Pancreas (tissue), 10 donors: Measurements from ENCODE around the gene RAG1. TPM values are rescaled to one million over a fixed set of nuclear protein-coding genes. Genes with fewer than 3 reads are reported as not detected.

Experiments
- ATAC-seq, 4 donors: fragments of 200-7000 bp; cut with Tn5 transposase; one replicate each; pipeline versions ENCODE4 v1.8.0 to v1.9.1; 2020; ENCODE audit warnings: mild to moderate bottlenecking in 4 of 4, moderate library complexity in 4 of 4
- DNase-seq, 6 donors: peaks; one replicate each; pipeline ENCODE4 v3.0.0-alpha.2; 2020
- FAIRE-seq: peaks from 2 replicates; lab custom pipeline; 2012; peaks lifted over from hg19 to GRCh38; lab: Jason Lieb, UNC
- H3K27ac ChIP-seq, 4 donors: fragments of 200-600 bp; sonication (generic); 1 replicate in 3 of 4; 2 replicates in 1 of 4; pipeline versions ENCODE4 v1.5.0 to v1.8.0; 2020
- H3K27me3 ChIP-seq, 4 donors: fragments of 200-600 bp; one replicate each; pipeline ENCODE4 v1.8.0; 2021
- H3K36me3 ChIP-seq, 3 donors: fragments of 200-600 bp; sonication (generic) in 1 of 3; one replicate each; pipeline versions ENCODE4 v1.5.0 to v1.8.0; 2020 to 2021
- H3K4me1 ChIP-seq, 3 donors: fragments of 200-600 bp; one replicate each; pipeline ENCODE4 v1.8.0; 2021
- H3K4me3 ChIP-seq, 4 donors: fragments of 200-600 bp; sonication (generic) in 2 of 4; one replicate each; pipeline versions ENCODE4 v1.5.0 to v1.8.0; 2020 to 2021
- H3K9me3 ChIP-seq, 4 donors: fragments of 200-600 bp; one replicate each; pipeline ENCODE4 v1.8.0; 2021
- WGBS, 2 donors: extraction: QIAGEN DNeasy Blood & Tissue Kit; methylation state at CpG; one replicate each; pipeline ENCODE4 v1.1.7; 2013; 5-methylcytosine and 5-hydroxymethylcytosine counted together
- intact Hi-C, 3 donors: fragments of 100-400 bp; cut with DNase I; formaldehyde crosslinking; loops; one replicate each; pipeline versions ENCODE4 v1.11.1 to v1.14.2; 2022
- polyA plus RNA-seq, 2 donors: library from polyadenylated mRNA; stranded (reverse); fragments of 200-250 nt; gene quantifications; one replicate each; pipeline ENCODE4 v1.2.3, GENCODE V29; 2013
- total RNA-seq, 6 donors: library from RNA; stranded (reverse); fragmentation: NEBNext Ultra II Directional in 4 of 6; extraction: Animal tissue kit (Norgen Biotek cat#: 25700) in 4 of 6; gene quantifications; one replicate each; pipeline versions ENCODE4 v1.2.1 to v1.2.4, GENCODE V29; 2021 to 2023
- TF ChIP-seq, protein P1 (sequence below), 4 donors: fragments of 200-600 bp; sonication (generic) in 3 of 4; IDR thresholded peaks; one replicate each; pipeline versions ENCODE4 v1.5.0 to v1.8.0; 2021; ENCODE audit warnings: antibody characterized with exemption in 4 of 4
- donor health status: healthy with polysubstance abuse.
- donor health status: DM: no; HTN: no; CAD: no; lungs with moderate emphysema.
- donor health status: DM: no; HTN: no; CAD: no.
- donor health status: control.
- donor health status: control.
- donor health status: Bipolar disorder and iron deficiency.
- donor health status: DM: yes; HTN: yes; CAD: no.
- donor health status: DM: no; HTN: no; CAD: no.
- donor health status: DM: no; HTN: no; CAD: no.
- donor health status: DM: yes; HTN: yes; CAD: no.

Gene RAG1
- total and polyA plus RNA-seq, 8 donors, result 0.13 to 0.81 (median 0.51) TPM

DNA sequence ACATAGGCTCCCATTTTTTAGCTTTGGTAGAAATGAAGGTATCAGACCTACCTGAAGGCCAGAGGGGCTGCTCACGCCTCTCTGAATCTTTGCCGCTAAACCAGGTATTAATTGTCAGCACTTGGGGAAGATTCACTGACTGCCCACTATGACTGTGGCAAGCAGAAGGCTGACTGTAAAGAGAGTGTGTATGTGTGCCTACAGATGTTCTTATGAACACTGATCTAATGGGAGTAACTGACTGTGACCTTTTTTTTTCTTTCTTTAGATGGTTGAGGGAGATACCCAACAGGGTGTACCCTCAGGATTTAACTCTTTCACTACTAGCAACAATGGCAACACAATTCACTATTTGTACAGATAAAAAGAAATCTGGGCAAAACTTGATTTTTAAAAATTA is 30.2 kb downstream of the RAG1 start, which contains the start of gene RAG2:
TSS of gene RAG2 (minus strand) at position 186 of the 400 bp plus-strand sequence. CDS start 4,068 bp downstream, outside the sequence.
- ATAC-seq (no peak), DNase-seq (no peak), FAIRE-seq (no peak)
- H3K4me1 ChIP-seq, result peaks cover 0 to 9% (median 7%) of the 10 kb centered on the region in 3 donors
- H3K4me3 ChIP-seq, result no peak within 1 kb of the TSS
- intact Hi-C loops, result no loop called here
- H3K36me3 ChIP-seq, result no peaks in the 10 kb centered on the region
- no peak within 1 kb of the TSS for H3K27ac ChIP-seq
- no peaks in the 10 kb centered on the region for H3K9me3 ChIP-seq
- TF ChIP-seq, protein P1, sequence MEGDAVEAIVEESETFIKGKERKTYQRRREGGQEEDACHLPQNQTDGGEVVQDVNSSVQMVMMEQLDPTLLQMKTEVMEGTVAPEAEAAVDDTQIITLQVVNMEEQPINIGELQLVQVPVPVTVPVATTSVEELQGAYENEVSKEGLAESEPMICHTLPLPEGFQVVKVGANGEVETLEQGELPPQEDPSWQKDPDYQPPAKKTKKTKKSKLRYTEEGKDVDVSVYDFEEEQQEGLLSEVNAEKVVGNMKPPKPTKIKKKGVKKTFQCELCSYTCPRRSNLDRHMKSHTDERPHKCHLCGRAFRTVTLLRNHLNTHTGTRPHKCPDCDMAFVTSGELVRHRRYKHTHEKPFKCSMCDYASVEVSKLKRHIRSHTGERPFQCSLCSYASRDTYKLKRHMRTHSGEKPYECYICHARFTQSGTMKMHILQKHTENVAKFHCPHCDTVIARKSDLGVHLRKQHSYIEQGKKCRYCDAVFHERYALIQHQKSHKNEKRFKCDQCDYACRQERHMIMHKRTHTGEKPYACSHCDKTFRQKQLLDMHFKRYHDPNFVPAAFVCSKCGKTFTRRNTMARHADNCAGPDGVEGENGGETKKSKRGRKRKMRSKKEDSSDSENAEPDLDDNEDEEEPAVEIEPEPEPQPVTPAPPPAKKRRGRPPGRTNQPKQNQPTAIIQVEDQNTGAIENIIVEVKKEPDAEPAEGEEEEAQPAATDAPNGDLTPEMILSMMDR (IDR thresholded peaks at IDR 0.05), result no peak
- WGBS, 2 donors, result 73 to 83% methylated on average over 2 of the region's 2 CpGs
- no peaks in the 10 kb centered on the region for H3K27me3 ChIP-seq

DNA sequence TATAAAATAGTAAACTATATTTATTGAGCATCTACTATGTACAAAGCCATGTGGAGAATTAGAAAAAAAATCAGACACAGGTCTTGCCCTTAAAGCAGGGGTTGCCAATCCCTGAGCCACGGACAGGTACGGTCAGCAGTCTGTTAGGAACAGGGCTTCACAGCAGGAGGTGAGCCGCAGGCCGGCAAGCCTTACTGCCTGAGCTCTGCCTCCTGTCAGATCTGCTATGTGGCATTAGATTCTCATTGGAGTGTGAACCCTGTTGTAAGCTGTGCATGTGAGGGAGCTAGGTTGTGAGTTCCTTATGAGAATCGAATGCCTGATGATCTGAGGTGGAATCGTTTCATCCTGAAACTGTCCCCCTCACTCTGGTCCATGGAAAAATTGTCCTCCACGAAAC is 32.4 kb downstream of the RAG1 start:
- Histone ChIP-seq H3K27me3 (no peaks in the 10 kb centered on the region), H3K27ac (no peak overlapping the region), H3K36me3 (no peaks in the 10 kb centered on the region), H3K4me1 (peaks cover 0 to 6% (median 4%) of the 10 kb centered on the region in 3 donors), H3K4me3 (no peak overlapping the region), H3K9me3 (no peaks in the 10 kb centered on the region)
- 92 to 94% methylated on average over 7 of the region's 7 CpGs for WGBS, 2 donors
- FAIRE-seq (no peak), ATAC-seq (no peak), DNase-seq (no peak)
- TF ChIP-seq, protein P1 (IDR thresholded peaks at IDR 0.05), result no peak
- intact Hi-C loops, result no loop called here

GRCh38 chr11:36601155-36601554 is 33.3 kb downstream of the RAG1 start:
- 77 to 80% methylated on average over 2 of the region's 2 CpGs for WGBS, 2 donors
- Histone ChIP-seq H3K27ac (no peak overlapping the region), H3K27me3 (no peaks in the 10 kb centered on the region), H3K36me3 (no peaks in the 10 kb centered on the region), H3K4me1 (no peaks in the 10 kb centered on the region), H3K9me3 (no peaks in the 10 kb centered on the region), H3K4me3 (no peak overlapping the region)
- intact Hi-C loops, result no loop called here
- TF ChIP-seq, protein P1 (IDR thresholded peaks at IDR 0.05), result no peak
- ATAC-seq (no peak), DNase-seq (no peak), FAIRE-seq (no peak)

- Histone ChIP-seq H3K36me3 (no peaks in the 10 kb centered on the region), H3K9me3 (no peaks in the 10 kb centered on the region), H3K27ac (no peak overlapping the region), H3K27me3 (no peaks in the 10 kb centered on the region), H3K4me1 (no peaks in the 10 kb centered on the region), H3K4me3 (no peak overlapping the region)
- no peak for ATAC-seq
- intact Hi-C loops, result no loop called here
- TF ChIP-seq, protein P1 (IDR thresholded peaks at IDR 0.05), result no peak
- no peak for DNase-seq
- no peak for FAIRE-seq
Observed at GRCh38 chr11:36602135-36602534, 34.3 kb downstream of the RAG1 start.

DNA sequence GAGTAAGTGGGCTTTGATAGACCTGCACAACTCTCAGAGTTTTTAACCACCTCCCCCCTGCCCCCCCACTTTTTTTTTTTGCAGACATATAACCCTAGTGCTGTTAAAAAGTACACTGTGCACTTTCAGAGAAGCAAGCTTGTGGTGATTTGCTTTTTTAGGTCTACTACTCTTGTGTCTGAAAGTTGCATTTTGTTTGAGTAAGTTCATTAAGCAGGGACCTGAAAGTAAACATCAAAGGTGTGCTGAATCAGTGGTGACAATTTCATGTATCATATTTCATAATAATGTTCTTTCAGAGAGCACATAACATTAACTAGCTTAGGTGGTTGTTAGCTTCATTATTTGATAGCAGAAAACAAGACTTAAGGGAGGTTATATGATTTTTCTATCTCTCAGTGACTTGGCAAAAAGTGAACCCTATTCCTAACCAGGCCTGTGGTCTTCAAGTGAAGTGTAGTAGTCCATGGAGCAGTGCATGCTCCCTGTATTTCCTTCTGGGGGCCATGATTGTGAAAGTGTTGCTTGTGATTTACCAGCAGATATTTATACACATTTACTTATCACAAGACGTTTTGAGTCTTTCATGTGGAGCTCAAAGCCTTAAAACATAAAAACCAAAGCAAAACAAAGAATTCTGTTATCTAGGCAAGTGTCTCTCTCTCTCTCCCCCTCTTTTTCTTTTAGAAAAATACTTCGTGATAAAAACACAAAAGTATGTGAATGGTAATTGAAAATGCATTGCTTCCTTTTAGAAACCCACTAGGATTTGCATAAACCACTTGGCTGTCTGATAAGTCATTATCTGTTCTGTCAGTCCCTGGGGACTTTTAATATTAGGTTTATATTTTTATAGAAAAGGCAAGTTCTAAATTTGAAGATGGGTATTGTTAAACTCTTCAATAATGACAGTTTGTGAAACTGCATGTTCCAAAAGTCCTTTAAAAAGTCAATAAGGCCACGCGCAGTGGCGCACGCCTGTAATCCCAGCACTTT is 37.7 kb downstream of the RAG1 start:
- Histone ChIP-seq H3K4me3 (no peak overlapping the region), H3K27ac (no peak overlapping the region), H3K27me3 (no peaks in the 10 kb centered on the region), H3K36me3 (no peaks in the 10 kb centered on the region), H3K4me1 (no peaks in the 10 kb centered on the region), H3K9me3 (no peaks in the 10 kb centered on the region)
- WGBS, 2 donors, result 81 to 88% methylated on average over 6 of the region's 6 CpGs
- DNase-seq (no peak), FAIRE-seq (no peak), ATAC-seq (no peak)
- TF ChIP-seq, protein P1 (IDR thresholded peaks at IDR 0.05), result no peak
- intact Hi-C loops, result no loop called here
